ENCODE results near the gene ELOVL1.
"Not testable (repeated sequence)": the region's sequence is repeated elsewhere in the genome, so short reads cannot be mapped to it uniquely, and the experiment has no call there.

Gene ELOVL1

DNA sequence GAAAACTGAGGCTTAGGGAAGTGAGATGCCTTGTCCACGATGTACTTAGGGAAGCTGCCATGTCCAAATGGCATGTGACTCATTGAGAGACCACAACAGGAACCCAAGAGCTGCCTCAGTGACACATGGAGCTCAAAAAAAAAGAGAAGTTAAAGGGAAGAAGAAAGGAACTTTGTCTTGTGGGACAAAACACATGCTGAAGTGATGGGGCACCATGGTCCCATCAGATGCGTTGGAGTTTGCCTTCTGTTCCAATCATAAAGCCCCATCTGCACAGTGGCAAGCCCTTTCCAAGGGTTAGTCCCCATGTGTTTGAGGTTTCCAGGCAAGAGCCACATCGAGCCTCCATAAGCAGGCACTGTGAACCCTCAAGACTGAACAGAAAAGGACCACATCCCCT lies 13.8 kb upstream of the ELOVL1 start:
- Histone ChIP-seq H3K4me1 (ENCODE audit: control insufficient read depth, insufficient read depth, low read length) (peaks cover 9% of the 10 kb centered on the region), H3K27ac (ENCODE audit: low read length) (peak overlapping the region; percentile 46), H3K9ac (ENCODE audit: low read length in 2 of 2) (peak overlapping the region in 1 of 2 donors; percentile 16), H3K27me3 (ENCODE audit: control insufficient read depth in 1 of 2, insufficient read depth in 2 of 2, low read length in 2 of 2) (no peaks in the 10 kb centered on the region), H3K36me3 (ENCODE audit: control insufficient read depth in 2 of 2, insufficient read depth in 2 of 2, low read length in 2 of 2) (peaks cover 44 to 45% of the 10 kb centered on the region in 2 donors), H3K9me3 (ENCODE audit: control insufficient read depth in 2 of 2, low read length in 2 of 2) (no peaks in the 10 kb centered on the region), H3K4me3 (ENCODE audit: low read length in 2 of 2) (no peak overlapping the region)

DNA sequence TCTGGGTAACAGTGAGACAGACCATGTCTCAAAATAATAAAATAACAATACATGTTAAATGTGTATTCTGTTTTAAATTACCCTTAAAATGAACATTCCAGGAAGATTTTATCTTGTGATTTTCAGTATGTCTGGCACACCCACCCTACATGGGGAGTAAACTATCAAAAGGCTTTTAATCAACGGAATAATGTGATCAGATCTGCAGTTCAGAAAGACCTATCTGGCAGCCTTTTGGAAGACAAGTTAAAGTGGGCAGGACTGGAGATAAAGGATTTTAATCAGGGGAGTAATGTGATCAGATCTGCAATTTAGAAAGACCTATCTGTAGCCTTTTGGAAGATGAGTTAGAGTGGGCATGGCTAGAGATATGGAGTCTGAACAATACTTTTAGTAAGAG lies 11.7 kb upstream of the ELOVL1 start:
- H3K4me3 ChIP-seq (ENCODE audit: low read length in 2 of 2), result no peak overlapping the region
- no peak overlapping the region for H3K9ac ChIP-seq (ENCODE audit: low read length in 2 of 2)
- H3K27me3 ChIP-seq (ENCODE audit: control insufficient read depth in 1 of 2, insufficient read depth in 2 of 2, low read length in 2 of 2), result no peaks in the 10 kb centered on the region
- no peak overlapping the region for H3K27ac ChIP-seq (ENCODE audit: low read length)
- peaks cover 9% of the 10 kb centered on the region for H3K4me1 ChIP-seq (ENCODE audit: control insufficient read depth, insufficient read depth, low read length)
- no peaks in the 10 kb centered on the region for H3K9me3 ChIP-seq (ENCODE audit: control insufficient read depth in 2 of 2, low read length in 2 of 2)
- peaks cover 22 to 23% of the 10 kb centered on the region in 2 donors for H3K36me3 ChIP-seq (ENCODE audit: control insufficient read depth in 2 of 2, insufficient read depth in 2 of 2, low read length in 2 of 2)

DNA sequence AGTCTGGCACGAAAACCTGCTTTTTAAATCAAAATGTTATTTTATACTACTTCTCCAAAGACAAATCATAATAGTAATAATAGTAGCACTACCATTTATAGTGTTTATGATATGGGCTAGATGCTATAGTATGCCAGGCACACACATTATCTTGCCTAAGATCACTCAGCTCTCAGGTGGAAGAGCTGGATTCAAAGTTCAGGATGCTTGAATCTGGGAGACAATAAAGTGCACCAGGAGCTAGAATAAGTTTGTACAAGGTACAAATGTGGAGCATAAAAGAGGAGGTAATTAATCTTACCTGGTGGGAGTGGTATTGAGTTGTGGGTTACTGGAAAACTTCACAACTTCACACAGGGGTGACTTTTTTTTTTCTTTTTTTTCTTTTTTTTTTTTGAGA lies 10.0 kb upstream of the ELOVL1 start:
- Histone ChIP-seq H3K4me3 (ENCODE audit: low read length in 2 of 2) (no peak overlapping the region), H3K27me3 (ENCODE audit: control insufficient read depth in 1 of 2, insufficient read depth in 2 of 2, low read length in 2 of 2) (no peaks in the 10 kb centered on the region), H3K36me3 (ENCODE audit: control insufficient read depth in 2 of 2, insufficient read depth in 2 of 2, low read length in 2 of 2) (peaks cover 7 to 13% of the 10 kb centered on the region in 2 donors), H3K27ac (ENCODE audit: low read length) (no peak overlapping the region), H3K9ac (ENCODE audit: low read length in 2 of 2) (no peak overlapping the region), H3K9me3 (ENCODE audit: control insufficient read depth in 2 of 2, low read length in 2 of 2) (no peaks in the 10 kb centered on the region), H3K4me1 (ENCODE audit: control insufficient read depth, insufficient read depth, low read length) (peaks cover 9% of the 10 kb centered on the region)

DNA sequence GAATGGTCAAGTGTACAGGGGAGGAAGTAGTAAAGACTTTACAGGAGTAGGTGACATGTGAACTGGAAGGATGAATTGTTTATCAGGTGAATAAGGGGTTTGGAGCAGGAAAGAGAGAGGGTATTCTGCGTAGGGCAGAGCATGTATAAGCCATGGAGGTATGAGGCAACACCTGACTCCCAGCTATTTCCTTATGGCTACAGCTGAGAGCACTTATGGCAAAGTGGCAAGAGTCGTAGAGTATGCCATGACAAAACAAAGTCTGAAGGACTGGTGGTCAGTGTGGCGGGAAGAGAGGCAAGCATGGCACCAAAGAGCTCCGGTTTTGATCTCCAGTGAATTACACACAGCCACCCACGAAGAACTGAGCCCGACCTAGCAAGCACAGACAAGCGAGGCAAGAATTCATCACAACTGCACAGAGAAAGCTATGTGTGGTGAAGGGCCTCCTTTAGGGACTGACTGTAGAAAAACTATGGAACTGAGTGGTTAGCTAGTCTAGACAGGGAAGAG lies 9.0 kb upstream of the ELOVL1 start:
- Histone ChIP-seq H3K9ac (ENCODE audit: low read length in 2 of 2) (peak overlapping the region in 1 of 2 donors; percentile 1), H3K27me3 (ENCODE audit: control insufficient read depth in 1 of 2, insufficient read depth in 2 of 2, low read length in 2 of 2) (no peaks in the 10 kb centered on the region), H3K4me3 (ENCODE audit: low read length in 2 of 2) (no peak overlapping the region), H3K4me1 (ENCODE audit: control insufficient read depth, insufficient read depth, low read length) (peaks cover 3% of the 10 kb centered on the region), H3K36me3 (ENCODE audit: control insufficient read depth in 2 of 2, insufficient read depth in 2 of 2, low read length in 2 of 2) (peaks cover 6 to 10% of the 10 kb centered on the region in 2 donors), H3K9me3 (ENCODE audit: control insufficient read depth in 2 of 2, low read length in 2 of 2) (no peaks in the 10 kb centered on the region), H3K27ac (ENCODE audit: low read length) (no peak overlapping the region)

DNA sequence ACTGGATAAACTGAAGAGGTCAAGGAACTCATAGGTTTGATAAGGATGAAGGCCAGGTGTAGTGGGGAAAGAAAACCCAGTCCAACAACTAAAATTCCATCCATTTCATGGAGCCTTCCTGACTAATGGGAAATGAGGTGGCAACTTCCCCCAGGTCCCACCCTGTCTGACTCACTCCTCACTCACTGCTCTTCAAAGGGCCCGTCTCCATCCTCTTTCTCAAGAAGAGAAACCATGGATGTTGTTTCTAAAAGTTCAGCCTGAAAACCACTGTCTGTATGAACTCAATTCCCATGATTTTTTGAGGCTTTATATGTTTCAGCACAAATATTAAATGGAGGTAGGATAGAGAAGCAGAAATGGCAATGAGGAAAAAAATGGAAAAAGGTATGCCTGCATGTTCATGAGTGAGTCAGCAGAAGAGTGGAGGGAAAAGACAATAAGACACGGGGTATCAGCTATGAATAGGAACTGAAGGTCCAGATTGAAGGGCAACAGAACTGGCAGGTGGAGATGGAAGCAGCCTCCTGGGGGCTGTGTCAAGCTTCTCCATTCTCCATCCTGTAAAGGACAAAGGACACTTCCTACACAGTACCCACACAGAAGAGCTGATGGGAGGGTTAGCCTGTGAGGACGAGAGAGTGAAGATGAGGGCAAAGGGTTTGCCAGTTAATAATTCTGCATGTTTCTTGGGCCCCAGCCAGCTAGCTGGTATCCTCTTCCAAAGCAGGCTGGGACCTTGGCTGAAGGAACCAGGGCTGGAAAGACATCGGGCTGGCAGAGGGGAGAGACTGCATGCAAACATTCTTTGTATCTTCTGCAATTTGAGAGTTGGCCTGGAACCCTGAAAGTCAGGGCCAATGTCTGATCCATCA lies 5.5 kb upstream of the ELOVL1 start:
- H3K27ac ChIP-seq (ENCODE audit: low read length), result no peak overlapping the region
- H3K9ac ChIP-seq (ENCODE audit: low read length in 2 of 2), result no peak overlapping the region

DNA sequence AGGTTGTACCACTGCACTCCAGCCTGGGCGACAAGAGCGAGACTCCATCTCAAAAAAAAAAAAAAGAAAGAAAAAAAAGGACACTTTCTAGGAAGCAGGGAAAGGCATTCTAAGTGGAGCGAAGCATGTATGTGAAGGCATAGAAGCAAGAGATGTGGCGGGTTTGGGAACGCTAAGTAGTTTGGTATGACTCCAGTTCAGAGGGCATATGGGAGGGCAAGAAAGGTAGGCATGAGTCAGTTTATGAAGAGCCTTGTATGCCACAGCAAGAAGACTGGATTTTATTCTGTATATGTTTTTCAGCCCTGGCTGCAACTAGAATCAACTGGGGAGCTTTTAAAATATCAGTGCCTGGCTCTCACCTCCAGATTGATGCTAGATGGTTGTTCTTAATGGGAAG lies 4.4 kb upstream of the ELOVL1 start:
- Histone ChIP-seq H3K27ac (ENCODE audit: low read length) (no peak overlapping the region), H3K27me3 (ENCODE audit: control insufficient read depth in 1 of 2, insufficient read depth in 2 of 2, low read length in 2 of 2) (no peaks in the 10 kb centered on the region), H3K9ac (ENCODE audit: low read length in 2 of 2) (no peak overlapping the region), H3K9me3 (ENCODE audit: control insufficient read depth in 2 of 2, low read length in 2 of 2) (no peaks in the 10 kb centered on the region), H3K4me3 (ENCODE audit: low read length in 2 of 2) (no peak overlapping the region), H3K36me3 (ENCODE audit: control insufficient read depth in 2 of 2, insufficient read depth in 2 of 2, low read length in 2 of 2) (peaks cover 6 to 8% of the 10 kb centered on the region in 2 donors), H3K4me1 (ENCODE audit: control insufficient read depth, insufficient read depth, low read length) (peaks cover 13% of the 10 kb centered on the region)

More for the DNA sequence above, 5.5 kb upstream of the ELOVL1 start:
- H3K4me1 ChIP-seq (ENCODE audit: control insufficient read depth, insufficient read depth, low read length), result peaks cover 8% of the 10 kb centered on the region
- no peaks in the 10 kb centered on the region for H3K27me3 ChIP-seq (ENCODE audit: control insufficient read depth in 1 of 2, insufficient read depth in 2 of 2, low read length in 2 of 2)
- H3K36me3 ChIP-seq (ENCODE audit: control insufficient read depth in 2 of 2, insufficient read depth in 2 of 2, low read length in 2 of 2), result peaks cover 6 to 8% of the 10 kb centered on the region in 2 donors
- H3K4me3 ChIP-seq (ENCODE audit: low read length in 2 of 2), result no peak overlapping the region
- no peaks in the 10 kb centered on the region for H3K9me3 ChIP-seq (ENCODE audit: control insufficient read depth in 2 of 2, low read length in 2 of 2)

DNA sequence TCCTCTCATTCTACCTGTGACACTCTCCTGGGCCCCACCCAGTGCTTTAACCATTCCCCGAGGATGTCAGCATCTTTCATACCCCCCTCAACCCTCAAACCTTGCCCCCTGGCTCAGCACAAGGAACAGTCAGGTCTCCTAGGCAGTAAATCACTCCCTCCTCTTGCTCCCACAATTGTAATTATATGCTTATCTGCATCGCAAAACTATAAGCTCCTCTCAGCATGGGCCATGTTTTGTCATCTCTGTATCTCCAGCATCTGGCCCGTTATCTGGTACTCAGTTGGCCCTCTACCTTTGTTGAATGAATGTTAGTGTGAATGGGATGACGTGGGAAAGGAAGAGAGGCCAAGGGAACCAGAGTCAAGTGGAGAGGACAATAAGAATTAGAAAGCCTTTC lies 2.8 kb upstream of the ELOVL1 start:
- H3K9ac ChIP-seq (ENCODE audit: low read length in 2 of 2), result no peak overlapping the region
- no peaks in the 10 kb centered on the region for H3K9me3 ChIP-seq (ENCODE audit: control insufficient read depth in 2 of 2, low read length in 2 of 2)
- no peak overlapping the region for H3K27ac ChIP-seq (ENCODE audit: low read length)
- H3K4me1 ChIP-seq (ENCODE audit: control insufficient read depth, insufficient read depth, low read length), result peaks cover 23% of the 10 kb centered on the region
- H3K27me3 ChIP-seq (ENCODE audit: control insufficient read depth in 1 of 2, insufficient read depth in 2 of 2, low read length in 2 of 2), result no peaks in the 10 kb centered on the region
- H3K4me3 ChIP-seq (ENCODE audit: low read length in 2 of 2), result no peak overlapping the region
- H3K36me3 ChIP-seq (ENCODE audit: control insufficient read depth in 2 of 2, insufficient read depth in 2 of 2, low read length in 2 of 2), result peaks cover 6 to 8% of the 10 kb centered on the region in 2 donors

DNA sequence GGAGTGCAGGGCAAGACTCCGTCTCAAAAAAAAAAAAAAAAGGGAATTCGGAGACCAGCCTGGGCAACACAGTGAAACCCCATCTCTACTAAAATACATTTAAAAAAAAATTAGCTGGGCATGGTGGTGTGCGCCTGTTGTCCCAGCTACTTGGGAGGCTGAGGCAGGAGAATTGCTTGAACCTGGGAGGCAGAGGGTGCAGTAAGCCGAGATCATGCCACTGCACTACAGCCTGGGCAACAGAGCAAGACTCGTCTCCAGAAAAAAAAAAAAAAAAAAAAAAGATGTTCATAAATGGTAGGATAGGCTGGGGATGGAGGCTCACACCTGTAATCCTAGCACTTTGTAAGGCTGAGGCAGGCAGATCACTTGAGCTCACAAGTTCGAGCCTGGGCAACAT lies 2.0 kb upstream of the ELOVL1 start:
- H3K9me3 ChIP-seq (ENCODE audit: control insufficient read depth in 2 of 2, low read length in 2 of 2); H3K9ac ChIP-seq (ENCODE audit: low read length in 2 of 2); H3K27me3 ChIP-seq (ENCODE audit: control insufficient read depth in 1 of 2, insufficient read depth in 2 of 2, low read length in 2 of 2); H3K4me3 ChIP-seq (ENCODE audit: low read length in 2 of 2); H3K27ac ChIP-seq (ENCODE audit: low read length): not testable (repeated sequence)
- Histone ChIP-seq H3K4me1 (ENCODE audit: control insufficient read depth, insufficient read depth, low read length) (peaks cover 23% of the 10 kb centered on the region), H3K36me3 (ENCODE audit: control insufficient read depth in 2 of 2, insufficient read depth in 2 of 2, low read length in 2 of 2) (peaks cover 13% of the 10 kb centered on the region in 2 donors)

DNA sequence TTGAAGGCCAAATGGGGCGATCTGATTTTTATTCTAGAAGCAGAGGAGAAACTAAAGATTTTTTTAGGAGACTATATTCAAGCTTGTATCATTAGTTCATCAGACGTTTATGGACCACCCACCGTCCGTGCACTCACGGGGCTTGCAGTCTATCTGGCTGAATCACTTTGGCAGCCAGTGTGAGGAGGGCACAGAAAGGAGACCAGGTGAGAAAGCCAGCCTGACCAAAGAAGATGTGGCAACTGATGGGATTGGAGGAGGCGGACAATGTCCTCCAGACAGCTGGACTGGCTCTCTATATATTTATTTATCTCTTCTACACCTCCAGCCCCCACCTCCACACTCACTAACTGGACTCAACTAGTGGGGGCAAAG lies 822 bp upstream of the ELOVL1 start:
- Histone ChIP-seq H3K27ac (ENCODE audit: low read length) (peak overlapping the region; percentile 79), H3K4me1 (ENCODE audit: control insufficient read depth, insufficient read depth, low read length) (peaks cover 23% of the 10 kb centered on the region), H3K36me3 (ENCODE audit: control insufficient read depth in 2 of 2, insufficient read depth in 2 of 2, low read length in 2 of 2) (peaks cover 24 to 25% of the 10 kb centered on the region in 2 donors), H3K27me3 (ENCODE audit: control insufficient read depth in 1 of 2, insufficient read depth in 2 of 2, low read length in 2 of 2) (no peaks in the 10 kb centered on the region), H3K9me3 (ENCODE audit: control insufficient read depth in 2 of 2, low read length in 2 of 2) (no peaks in the 10 kb centered on the region), H3K4me3 (ENCODE audit: low read length in 2 of 2) (peak overlapping the region; percentile 70 to 83), H3K9ac (ENCODE audit: low read length in 2 of 2) (peak overlapping the region; percentile 75 to 86)

DNA sequence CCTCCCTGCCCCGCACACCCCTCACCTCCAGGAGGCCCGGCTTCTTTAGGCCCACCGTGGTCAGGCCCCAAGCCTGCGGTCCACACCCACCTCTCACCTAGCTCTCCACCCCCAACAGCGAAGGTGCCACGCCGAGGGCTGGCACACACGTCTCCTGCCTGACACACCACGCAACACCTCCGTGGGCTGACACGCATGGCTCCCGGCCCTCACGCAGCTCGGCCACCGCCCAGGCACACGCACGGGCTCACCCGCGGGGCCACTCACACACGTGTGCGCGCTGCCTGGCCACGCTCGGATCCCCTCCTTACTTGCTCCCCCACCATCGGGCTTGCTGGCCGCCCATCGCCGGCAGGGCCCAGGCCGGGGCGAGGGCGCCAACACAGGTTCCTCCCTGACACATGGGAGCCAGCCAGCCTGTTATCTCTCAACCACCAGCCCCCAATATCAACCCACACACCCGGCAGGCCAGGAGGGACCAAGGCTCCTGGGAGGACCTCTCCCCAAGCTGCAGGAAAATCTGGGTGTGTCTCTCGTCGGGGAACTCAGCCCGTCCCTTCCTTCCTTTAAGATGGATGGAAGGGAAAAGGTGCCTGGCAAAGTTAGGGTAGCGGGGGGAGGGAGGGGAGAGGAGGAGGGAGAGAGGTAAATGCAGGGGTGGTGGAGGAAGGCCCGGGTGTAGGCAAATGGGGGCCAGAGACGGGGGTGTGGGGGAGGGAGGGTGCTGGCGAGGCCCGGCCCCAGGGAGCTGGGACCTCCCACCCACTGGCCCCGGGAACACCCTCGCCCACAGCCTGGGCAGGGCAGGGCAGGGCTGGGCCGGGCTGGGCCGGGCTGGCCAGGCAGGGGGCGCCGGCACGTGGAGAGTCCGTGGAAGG lies 546 bp downstream of the ELOVL1 start:
- Histone ChIP-seq H3K27ac (ENCODE audit: low read length) (peak overlapping the region; percentile 70), H3K9me3 (ENCODE audit: control insufficient read depth in 2 of 2, low read length in 2 of 2) (no peaks in the 10 kb centered on the region), H3K36me3 (ENCODE audit: control insufficient read depth in 2 of 2, insufficient read depth in 2 of 2, low read length in 2 of 2) (peaks cover 23 to 28% of the 10 kb centered on the region in 2 donors), H3K9ac (ENCODE audit: low read length in 2 of 2) (peak overlapping the region; percentile 76 to 83), H3K4me1 (ENCODE audit: control insufficient read depth, insufficient read depth, low read length) (peaks cover 23% of the 10 kb centered on the region), H3K27me3 (ENCODE audit: control insufficient read depth in 1 of 2, insufficient read depth in 2 of 2, low read length in 2 of 2) (no peaks in the 10 kb centered on the region), H3K4me3 (ENCODE audit: low read length in 2 of 2) (peak overlapping the region; percentile 78 to 83)
